ENCODE results near the gene CSRNP2.
"Not testable (repeated sequence)": the region's sequence is repeated elsewhere in the genome, so short reads cannot be mapped to it uniquely, and the experiment has no call there.

The CSRNP2 gene

DNA sequence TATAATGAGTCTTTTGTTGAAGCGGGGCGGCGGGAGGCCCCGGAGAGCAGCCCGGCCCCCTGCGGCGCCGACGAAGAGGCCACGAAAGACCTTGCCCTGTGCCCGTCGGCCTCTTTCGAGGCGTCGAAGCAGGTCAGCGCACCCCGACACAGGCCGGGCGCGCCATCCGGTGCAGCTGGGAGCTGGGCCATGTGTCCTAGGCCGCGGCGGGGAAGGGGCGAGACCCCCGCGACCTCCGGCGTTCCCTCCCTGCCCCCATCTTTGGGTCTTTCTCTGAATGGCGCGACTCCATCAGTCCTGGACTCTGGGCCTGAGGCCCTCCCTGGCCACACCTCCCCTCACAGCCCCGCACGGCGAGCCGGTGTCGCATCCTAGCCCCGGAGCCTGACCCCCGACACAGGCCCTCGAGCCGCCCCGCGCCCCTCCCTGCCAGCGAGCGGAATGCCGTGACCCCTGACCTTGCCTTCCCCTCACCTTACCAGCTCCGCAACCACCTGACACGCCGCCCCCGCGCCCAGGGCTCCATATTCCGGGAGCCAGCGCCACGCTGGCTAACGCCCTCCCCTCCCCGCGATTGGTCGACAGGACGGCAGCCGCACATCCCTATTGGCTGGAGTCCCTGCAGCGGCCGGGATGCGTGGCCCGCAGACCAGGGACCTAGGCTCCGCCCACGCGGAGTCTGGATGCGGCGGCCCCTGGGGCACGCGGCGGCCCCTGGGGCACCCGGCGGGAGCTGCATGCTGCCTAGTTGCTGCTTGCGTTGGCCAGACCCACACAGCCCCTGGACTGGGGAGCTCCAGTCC is 57.4 kb downstream of the CSRNP2 start, which contains the start of gene SLC11A2:
Gene SLC11A2, minus strand, starts transcription at position 549 of the 803 bp plus-strand sequence. CDS start 15,656 bp downstream, outside the sequence.
- peak; percentile 87 for DNase-seq

DNA sequence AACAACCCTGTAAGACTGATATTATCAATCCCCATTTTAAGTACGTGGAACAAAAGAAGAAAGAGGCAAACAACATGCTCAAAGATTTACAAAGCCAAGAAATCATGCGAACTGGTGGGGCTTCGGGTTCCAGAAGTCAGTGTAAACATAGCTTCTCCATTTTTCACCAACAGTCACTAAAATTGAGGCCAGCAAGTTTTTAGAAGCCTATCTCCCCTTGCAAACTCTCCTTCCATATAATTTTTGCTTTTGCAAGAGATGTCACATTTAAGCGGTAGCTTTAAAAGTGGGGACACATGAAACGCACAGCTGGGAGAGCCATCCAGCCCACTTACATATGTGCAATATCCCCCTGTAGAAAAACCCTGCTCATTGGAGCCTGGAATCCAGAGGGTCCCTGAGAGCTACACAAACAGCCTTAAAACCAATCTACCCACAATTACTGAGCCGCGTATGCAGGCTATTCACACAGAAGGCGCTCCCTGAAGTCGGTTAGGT is 58.0 kb downstream of the CSRNP2 start:
- DNase-seq, result no peak

DNA sequence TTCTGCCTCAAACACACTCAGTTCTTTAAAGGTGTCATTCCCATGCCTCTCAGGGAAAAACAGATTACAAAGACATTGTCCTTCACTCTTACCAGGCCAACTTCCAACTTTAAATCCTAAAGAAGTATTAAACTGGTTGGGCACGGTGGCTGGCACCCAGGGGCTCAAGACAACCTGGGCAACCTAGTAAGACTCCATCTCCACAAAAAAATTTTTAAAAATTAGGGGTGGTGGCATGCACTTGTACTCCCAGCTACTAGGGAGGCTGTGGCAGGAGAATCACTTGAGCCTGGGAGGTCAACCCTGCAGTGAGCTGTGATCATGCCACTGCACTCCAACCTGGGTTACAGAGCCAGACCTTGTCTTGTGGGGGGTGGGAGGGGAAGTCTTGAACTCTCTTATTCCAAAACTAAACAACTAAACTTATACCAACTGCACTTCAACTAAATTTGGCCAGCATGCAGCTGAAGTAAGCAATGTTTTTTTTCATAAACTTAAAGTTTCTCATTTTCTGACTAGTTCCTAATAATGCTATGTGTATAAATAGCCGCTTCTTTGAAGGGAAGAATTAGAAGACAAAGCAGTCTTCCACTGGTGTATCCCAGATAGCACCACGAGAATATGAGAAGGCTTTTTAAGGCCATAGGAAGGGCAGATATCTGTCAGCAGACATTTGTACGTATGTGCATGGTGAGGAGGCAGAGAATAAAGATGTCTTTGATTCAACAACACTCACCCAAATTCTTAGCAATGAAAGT is 59.6 kb downstream of the CSRNP2 start:
- no peak for DNase-seq

DNA sequence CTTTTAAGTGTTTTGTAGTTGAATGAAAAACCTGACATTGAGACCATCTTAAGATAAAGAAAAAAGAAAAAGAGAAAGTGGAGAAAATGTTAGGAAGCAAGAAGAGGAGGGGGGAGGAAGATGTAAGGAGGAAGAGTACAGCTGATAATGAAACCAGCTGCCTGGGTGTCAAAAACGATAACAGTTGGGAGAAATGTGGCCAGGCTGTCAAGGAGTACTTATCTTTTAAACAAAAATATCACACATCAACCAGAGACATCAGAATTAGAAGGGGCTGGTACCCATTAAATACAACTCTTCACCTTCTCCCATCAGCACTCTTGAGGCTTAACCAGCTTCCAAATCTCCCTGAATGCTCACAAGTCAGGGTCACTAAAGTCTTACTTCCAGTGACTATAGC is 61.7 kb downstream of the CSRNP2 start:
- no peak for DNase-seq

DNA sequence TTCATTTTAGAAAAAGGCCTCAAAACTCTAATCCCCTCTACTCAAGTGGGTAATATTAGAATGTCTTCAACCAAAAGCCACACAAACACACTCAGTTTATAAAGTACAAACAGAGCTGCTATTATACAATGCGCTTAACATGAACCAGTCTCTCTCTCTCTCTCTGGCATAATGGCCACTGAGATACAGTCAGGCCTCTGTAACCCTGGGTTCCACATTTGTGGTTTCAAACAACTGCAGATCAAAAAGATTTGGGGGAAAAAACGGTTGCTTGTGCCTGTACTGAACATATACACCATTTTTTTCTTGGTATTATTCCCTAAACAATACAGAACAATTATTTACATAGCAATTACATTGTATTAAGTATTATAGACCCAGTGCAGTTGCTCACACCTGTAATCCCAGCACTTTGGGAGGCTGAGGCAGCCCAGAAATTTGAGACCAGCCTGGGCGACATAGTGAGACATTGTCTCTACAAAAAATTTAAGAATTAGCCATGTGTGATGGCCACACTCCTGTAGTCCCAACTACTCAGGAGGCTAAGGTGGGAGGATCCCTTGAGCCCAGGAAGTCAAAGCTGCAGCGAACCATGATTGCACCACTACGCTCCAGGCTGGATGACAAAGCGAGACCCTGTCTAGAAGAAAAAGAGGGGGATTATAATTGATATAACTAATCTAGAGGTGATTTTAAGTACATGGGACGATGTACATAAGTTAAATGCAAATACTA is 62.8 kb downstream of the CSRNP2 start:
- no peak for DNase-seq

- DNase-seq, result no peak
Measured at GRCh38 chr12:51019927-51020326, 63.5 kb downstream of the CSRNP2 start.

- DNase-seq, result no peak
Measured at GRCh38 chr12:51018956-51019355, 64.4 kb downstream of the CSRNP2 start.

GRCh38 chr12:51017452-51017851 is 65.9 kb downstream of the CSRNP2 start:
- DNase-seq, result no peak

GRCh38 chr12:51014467-51014866 is 68.9 kb downstream of the CSRNP2 start:
- not testable (repeated sequence) for DNase-seq

GRCh38 chr12:51013441-51013840 is 70.0 kb downstream of the CSRNP2 start:
- no peak for DNase-seq

- DNase-seq, result no peak
Measured at GRCh38 chr12:51012570-51013236, 70.7 kb downstream of the CSRNP2 start.

GRCh38 chr12:51011955-51012354 is 71.4 kb downstream of the CSRNP2 start:
- no peak for DNase-seq
